Measurements from ENCODE around the gene FOXO6. TPM values are rescaled to one million over a fixed set of nuclear protein-coding genes. Genes with fewer than 3 reads are reported as not detected.

Gene FOXO6
- total RNA-seq, 1 experiment from 2014 or later, result 0.59 TPM

DNA sequence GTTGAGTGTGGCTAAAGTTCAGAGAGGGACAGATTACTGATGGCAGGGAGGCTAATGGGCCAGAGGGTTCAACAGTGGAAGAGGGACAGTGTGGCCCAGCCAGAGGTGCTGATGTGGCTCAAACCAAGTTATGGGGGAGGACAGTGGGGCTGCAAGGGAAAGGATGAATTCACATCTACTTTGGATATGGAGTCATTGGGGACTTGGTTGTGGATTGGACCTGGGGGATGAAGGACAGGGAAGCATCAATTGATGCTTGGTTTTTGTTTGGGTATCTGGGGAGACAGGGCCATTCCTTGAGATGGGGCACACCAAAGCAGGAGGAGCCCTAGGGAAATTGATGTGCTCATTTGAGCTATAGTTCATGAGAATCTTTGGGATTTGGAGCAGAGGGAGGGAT lies 23.3 kb downstream of the FOXO6 start:
- CTCF ChIA-PET, result no interaction called here
- H3K27ac Mint-ChIP-seq (ENCODE audit: unreplicated experiment), result no peak overlapping the region
- peaks cover 5% of the 10 kb centered on the region; the same call in 1 of the 2 replicates for H3K4me1 ChIP-seq
- H3K4me3 ChIP-seq (ENCODE audit: low read depth, low read length), result no peak overlapping the region
- no peak overlapping the region for H3K4me3 Mint-ChIP-seq (ENCODE audit: unreplicated experiment)
- peaks cover 9% of the 10 kb centered on the region for H3K4me1 Mint-ChIP-seq (ENCODE audit: low read depth, unreplicated experiment)
- H3K27me3 Mint-ChIP-seq (ENCODE audit: insufficient read depth, unreplicated experiment), result peaks cover 19% of the 10 kb centered on the region
- no TSS peak for BruUV-seq (replicated peaks)
- TF ChIP-seq CTCF (IDR thresholded peaks at IDR 0.05; ENCODE audit: insufficient read depth in 1 of 2, low read depth in 1 of 2, low read length in 1 of 2, severe bottlenecking in 1 of 2, unreplicated experiment in 1 of 2), result no peak
- H3K36me3 Mint-ChIP-seq (ENCODE audit: insufficient read depth, unreplicated experiment), result peaks cover 6% of the 10 kb centered on the region
- POLR2A ChIA-PET, result no interaction called here
- no peaks in the 10 kb centered on the region for H3K9me3 Mint-ChIP-seq (ENCODE audit: unreplicated experiment)
- DNase-seq, result no peak
- intact Hi-C loops (cut with micrococcal nuclease; ENCODE audit: unreplicated experiment), result no loop called here
- no peaks in the 10 kb centered on the region for H3K36me3 ChIP-seq (ENCODE audit: control insufficient read depth, insufficient read depth, low read length)
- H3K9me3 ChIP-seq, result no peaks in the 10 kb centered on the region
- H3K27me3 ChIP-seq (replicated peaks; ENCODE audit: control insufficient read depth, insufficient read depth, low read length), result no peaks in the 10 kb centered on the region

GRCh38 chr1:41385398-41386195 lies 24.4 kb downstream of the FOXO6 start:
- ChIA-PET CTCF (no interaction called here), POLR2A (no interaction called here)
- Histone ChIP-seq H3K36me3 (ENCODE audit: control insufficient read depth, insufficient read depth, low read length) (no peaks in the 10 kb centered on the region), H3K4me3 (ENCODE audit: low read depth, low read length) (no peak overlapping the region), H3K4me1 (peaks cover 5% of the 10 kb centered on the region; the same call in 1 of the 2 replicates), H3K9me3 (no peaks in the 10 kb centered on the region), H3K27me3 (replicated peaks; ENCODE audit: control insufficient read depth, insufficient read depth, low read length) (no peaks in the 10 kb centered on the region)
- BruUV-seq (replicated peaks), result no TSS peak
- no peak overlapping the region for H3K27ac Mint-ChIP-seq (ENCODE audit: unreplicated experiment)
- peaks cover 6% of the 10 kb centered on the region for H3K36me3 Mint-ChIP-seq (ENCODE audit: insufficient read depth, unreplicated experiment)
- H3K9me3 Mint-ChIP-seq (ENCODE audit: unreplicated experiment), result no peaks in the 10 kb centered on the region
- no peak for DNase-seq
- H3K4me3 Mint-ChIP-seq (ENCODE audit: unreplicated experiment), result no peak overlapping the region
- no peak for TF ChIP-seq CTCF (IDR thresholded peaks at IDR 0.05; ENCODE audit: insufficient read depth in 1 of 2, low read depth in 1 of 2, low read length in 1 of 2, severe bottlenecking in 1 of 2, unreplicated experiment in 1 of 2)
- intact Hi-C loops (cut with micrococcal nuclease; ENCODE audit: unreplicated experiment), result no loop called here
- peaks cover 9% of the 10 kb centered on the region for H3K4me1 Mint-ChIP-seq (ENCODE audit: low read depth, unreplicated experiment)
- peaks cover 19% of the 10 kb centered on the region for H3K27me3 Mint-ChIP-seq (ENCODE audit: insufficient read depth, unreplicated experiment)

DNA sequence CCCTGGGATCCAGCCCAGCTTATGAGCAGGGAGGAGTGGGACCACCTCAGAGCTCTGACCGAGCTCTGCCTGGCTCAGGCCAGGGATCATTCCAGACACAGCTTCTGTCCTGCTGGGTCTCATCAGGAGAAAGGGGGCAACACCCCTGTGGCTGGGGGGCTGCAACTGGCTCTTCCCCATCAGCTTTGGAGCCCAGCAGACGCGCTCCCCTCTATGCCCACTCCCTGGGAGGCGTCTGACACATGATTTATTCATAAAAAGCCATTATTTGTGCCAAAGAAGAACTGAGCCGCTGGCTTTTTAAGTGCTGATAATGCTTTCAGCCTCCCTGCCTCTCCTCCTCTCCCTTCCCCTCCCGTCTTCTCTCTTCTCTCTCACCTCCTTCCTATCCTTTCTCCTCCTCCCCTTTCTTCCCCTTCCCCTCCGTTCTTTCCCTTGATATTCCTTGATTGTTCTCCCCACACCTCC lies 25.0 kb downstream of the FOXO6 start:
- H3K4me1 Mint-ChIP-seq (ENCODE audit: low read depth, unreplicated experiment), result peaks cover 9% of the 10 kb centered on the region
- ChIA-PET POLR2A (no interaction called here), CTCF (no interaction called here)
- Histone ChIP-seq H3K27me3 (replicated peaks; ENCODE audit: control insufficient read depth, insufficient read depth, low read length) (no peaks in the 10 kb centered on the region), H3K9me3 (no peaks in the 10 kb centered on the region), H3K4me1 (peaks cover 5% of the 10 kb centered on the region; the same call in 1 of the 2 replicates), H3K4me3 (ENCODE audit: low read depth, low read length) (no peak overlapping the region), H3K36me3 (ENCODE audit: control insufficient read depth, insufficient read depth, low read length) (no peaks in the 10 kb centered on the region)
- peaks cover 6% of the 10 kb centered on the region for H3K36me3 Mint-ChIP-seq (ENCODE audit: insufficient read depth, unreplicated experiment)
- H3K9me3 Mint-ChIP-seq (ENCODE audit: unreplicated experiment), result no peaks in the 10 kb centered on the region
- intact Hi-C loops (cut with micrococcal nuclease; ENCODE audit: unreplicated experiment), result no loop called here
- no peak overlapping the region for H3K27ac Mint-ChIP-seq (ENCODE audit: unreplicated experiment)
- peaks cover 19% of the 10 kb centered on the region for H3K27me3 Mint-ChIP-seq (ENCODE audit: insufficient read depth, unreplicated experiment)
- no peak for TF ChIP-seq CTCF (IDR thresholded peaks at IDR 0.05; ENCODE audit: insufficient read depth in 1 of 2, low read depth in 1 of 2, low read length in 1 of 2, severe bottlenecking in 1 of 2, unreplicated experiment in 1 of 2)
- DNase-seq, result no peak
- no TSS peak for BruUV-seq (replicated peaks)
- H3K4me3 Mint-ChIP-seq (ENCODE audit: unreplicated experiment), result no peak overlapping the region
